MM.1S (cell line): Measurements from ENCODE around the gene CPT1A.

Experiments
- EZH2 ChIP-seq: fragments of 300-600 bp; sonication (generic); optimal IDR thresholded peaks from 2 replicates; pipeline ENCODE3; 2017; ENCODE audit warnings: low read depth, mild to moderate bottlenecking, antibody characterized with exemption, low read length, mixed read lengths
- TF ChIP-seq, protein P1 (sequence below): fragments of 300-600 bp; sonication (generic); IDR thresholded peaks from 2 replicates; pipeline ENCODE4 v1.5.1; 2016; ENCODE audit warnings: antibody characterized with exemption, low read length, mixed read lengths

DNA sequence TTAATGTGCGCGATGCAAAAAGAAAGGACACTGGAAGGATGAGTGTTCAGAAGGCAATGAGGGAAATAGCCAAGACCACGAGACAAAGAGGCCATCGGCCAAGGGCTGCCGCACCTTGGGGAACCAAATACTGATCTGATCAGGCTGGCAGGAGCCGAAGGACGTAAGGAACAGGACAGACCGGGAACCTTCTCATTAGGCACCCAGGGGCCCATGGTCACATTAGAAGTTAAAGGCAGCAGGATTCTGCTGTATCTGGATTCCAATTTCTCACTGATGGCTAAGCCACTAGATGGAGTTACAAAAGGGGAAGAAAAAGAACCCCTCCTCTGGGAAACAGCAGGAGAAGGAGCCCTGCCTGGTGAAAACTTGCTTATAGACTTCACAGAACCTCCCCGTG lies 28.8 kb upstream of the CPT1A start:
- TF ChIP-seq, protein P1, sequence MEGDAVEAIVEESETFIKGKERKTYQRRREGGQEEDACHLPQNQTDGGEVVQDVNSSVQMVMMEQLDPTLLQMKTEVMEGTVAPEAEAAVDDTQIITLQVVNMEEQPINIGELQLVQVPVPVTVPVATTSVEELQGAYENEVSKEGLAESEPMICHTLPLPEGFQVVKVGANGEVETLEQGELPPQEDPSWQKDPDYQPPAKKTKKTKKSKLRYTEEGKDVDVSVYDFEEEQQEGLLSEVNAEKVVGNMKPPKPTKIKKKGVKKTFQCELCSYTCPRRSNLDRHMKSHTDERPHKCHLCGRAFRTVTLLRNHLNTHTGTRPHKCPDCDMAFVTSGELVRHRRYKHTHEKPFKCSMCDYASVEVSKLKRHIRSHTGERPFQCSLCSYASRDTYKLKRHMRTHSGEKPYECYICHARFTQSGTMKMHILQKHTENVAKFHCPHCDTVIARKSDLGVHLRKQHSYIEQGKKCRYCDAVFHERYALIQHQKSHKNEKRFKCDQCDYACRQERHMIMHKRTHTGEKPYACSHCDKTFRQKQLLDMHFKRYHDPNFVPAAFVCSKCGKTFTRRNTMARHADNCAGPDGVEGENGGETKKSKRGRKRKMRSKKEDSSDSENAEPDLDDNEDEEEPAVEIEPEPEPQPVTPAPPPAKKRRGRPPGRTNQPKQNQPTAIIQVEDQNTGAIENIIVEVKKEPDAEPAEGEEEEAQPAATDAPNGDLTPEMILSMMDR, result no peak
- no peak for TF ChIP-seq EZH2
